Breast epithelium (tissue), 3 donors: ENCODE measurements around the gene IQSEC3.

ENCODE experiments used
- POLR2A ChIP-seq: fragments of 450-650 bp; IDR thresholded peaks from one replicate; pipeline ENCODE4 v1.6.1; 2016; ENCODE audit warnings: antibody characterized with exemption, mild to moderate bottlenecking, moderate library complexity
- POLR2AphosphoS5 ChIP-seq, 3 donors: sonication (generic); formaldehyde crosslinking; IDR thresholded peaks; one replicate each; pipeline ENCODE4 v1.6.1; 2017; ENCODE audit warnings: antibody characterized with exemption in 3 of 3
- TF ChIP-seq, protein P1 (sequence below), 3 donors: fragments of 450-650 bp; IDR thresholded peaks; one replicate each; pipeline ENCODE4 v1.5.1; 2016 to 2017; ENCODE audit warnings: antibody characterized with exemption in 3 of 3, mild to moderate bottlenecking in 3 of 3, moderate library complexity in 3 of 3

DNA sequence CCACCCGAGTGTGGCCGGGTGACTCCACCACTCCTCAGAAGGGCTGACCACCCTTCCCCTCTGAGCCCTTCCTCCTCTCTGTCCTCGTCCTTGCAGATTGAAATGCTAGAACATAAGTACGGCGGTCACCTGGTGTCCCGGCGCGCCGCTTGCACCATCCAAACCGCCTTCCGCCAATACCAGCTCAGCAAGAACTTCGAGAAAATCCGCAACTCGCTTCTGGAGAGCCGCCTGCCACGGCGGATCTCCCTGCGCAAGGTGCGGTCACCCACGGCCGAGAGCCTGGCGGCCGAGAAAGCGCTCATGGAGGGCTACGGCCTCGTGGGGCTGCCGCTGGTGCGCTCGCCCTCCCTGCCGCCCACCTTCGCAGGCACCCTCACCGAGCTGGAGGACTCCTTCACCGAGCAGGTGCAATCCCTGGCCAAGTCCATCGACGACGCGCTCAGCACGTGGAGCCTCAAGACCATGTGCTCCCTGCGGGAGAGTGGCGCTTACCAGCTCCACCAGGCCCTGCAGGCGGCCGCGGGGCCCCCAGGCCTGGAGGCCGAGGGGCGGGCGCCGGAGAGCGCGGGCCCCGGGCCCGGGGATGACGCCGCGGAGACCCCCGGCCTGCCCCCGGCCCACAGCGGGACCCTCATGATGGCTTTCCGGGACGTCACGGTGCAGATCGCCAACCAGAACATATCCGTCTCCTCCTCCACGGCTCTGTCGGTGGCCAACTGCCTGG lies 71.8 kb downstream of the IQSEC3 start:
- TF ChIP-seq, protein P1, sequence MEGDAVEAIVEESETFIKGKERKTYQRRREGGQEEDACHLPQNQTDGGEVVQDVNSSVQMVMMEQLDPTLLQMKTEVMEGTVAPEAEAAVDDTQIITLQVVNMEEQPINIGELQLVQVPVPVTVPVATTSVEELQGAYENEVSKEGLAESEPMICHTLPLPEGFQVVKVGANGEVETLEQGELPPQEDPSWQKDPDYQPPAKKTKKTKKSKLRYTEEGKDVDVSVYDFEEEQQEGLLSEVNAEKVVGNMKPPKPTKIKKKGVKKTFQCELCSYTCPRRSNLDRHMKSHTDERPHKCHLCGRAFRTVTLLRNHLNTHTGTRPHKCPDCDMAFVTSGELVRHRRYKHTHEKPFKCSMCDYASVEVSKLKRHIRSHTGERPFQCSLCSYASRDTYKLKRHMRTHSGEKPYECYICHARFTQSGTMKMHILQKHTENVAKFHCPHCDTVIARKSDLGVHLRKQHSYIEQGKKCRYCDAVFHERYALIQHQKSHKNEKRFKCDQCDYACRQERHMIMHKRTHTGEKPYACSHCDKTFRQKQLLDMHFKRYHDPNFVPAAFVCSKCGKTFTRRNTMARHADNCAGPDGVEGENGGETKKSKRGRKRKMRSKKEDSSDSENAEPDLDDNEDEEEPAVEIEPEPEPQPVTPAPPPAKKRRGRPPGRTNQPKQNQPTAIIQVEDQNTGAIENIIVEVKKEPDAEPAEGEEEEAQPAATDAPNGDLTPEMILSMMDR (IDR thresholded peaks at IDR 0.05), result no peak
- TF ChIP-seq POLR2A (no peak), POLR2AphosphoS5 (IDR thresholded peaks at IDR 0.05) (no peak)
